Measurements from ENCODE around the gene PITX2. TPM values are rescaled to one million over a fixed set of nuclear protein-coding genes. Genes with fewer than 3 reads are reported as not detected.

The PITX2 gene
- total and polyA plus RNA-seq, 2 of the 13 experiments (the other 11 are each of a cell fraction or from before 2014, with no cell fraction given) = not detected

GRCh38 chr4:110619463-110620247 lies 3.2 kb downstream of the PITX2 start:
- no peak for FAIRE-seq
- Histone ChIP-seq H3K79me2 (ENCODE audit: insufficient read depth, low read length) (no peaks in the 10 kb centered on the region), H3K4me3 (replicated peaks in 1 of 3; ENCODE audit: insufficient read depth in 1 of 3, low read depth in 2 of 3, low read length in 3 of 3) (no peak overlapping the region), H3K27me3 (ENCODE audit: control insufficient read depth in 1 of 2, insufficient read depth in 2 of 2, low read length in 2 of 2) (peaks cover 3 to 65% of the 10 kb centered on the region in 2 experiments), H3K9ac (ENCODE audit: insufficient read depth, low read depth, low read length) (no peak overlapping the region), H4K20me1 (ENCODE audit: insufficient read depth, low read length) (no peaks in the 10 kb centered on the region), H3K4me1 (ENCODE audit: insufficient read depth, low read length) (0 out of 2 replicates have a peak, but pooled peaks cover 12% of the 10 kb centered on the region), H3K36me3 (replicated peaks in 1 of 2; ENCODE audit: control insufficient read depth in 1 of 2, insufficient read depth in 2 of 2, low read length in 2 of 2) (no peaks in the 10 kb centered on the region), H3K27ac (ENCODE audit: extremely low read length, insufficient read depth, low read length) (no peak overlapping the region), H3K9me3 (ENCODE audit: low read length) (no peaks in the 10 kb centered on the region), H3K4me2 (ENCODE audit: low read depth, low read length) (no peak overlapping the region), H2AFZ (ENCODE audit: low read length) (no peak overlapping the region)
- CTCF ChIA-PET (ENCODE audit: low intra/inter-chr PET ratio, low total read pairs) = no interaction called here
- no peak for ATAC-seq
- intact Hi-C loops (cut with micrococcal nuclease; ENCODE audit: unreplicated experiment) (no loop called here), in situ Hi-C loops (cut with HindIII; ENCODE audit: extremely low pct_ligation_motif_present, low pct_unique_long_range_greater_than_20kb) (no loop called here)
- no TSS peak for BruUV-seq (replicated peaks)
- 52% methylated on average over 33 of the region's 35 CpGs for WGBS (ENCODE audit: low lambda C conversion rate)
- no peak for DNase-seq (ENCODE audit: low spot score)
- TF ChIP-seq ZNF333 (CRISPR knock-in tag; IDR thresholded peaks at IDR 0.05; ENCODE audit: borderline replicate concordance) = no peak
- no peak for TF ChIP-seq ZNF598 (CRISPR knock-in tag; IDR thresholded peaks at IDR 0.05; ENCODE audit: borderline replicate concordance)
- TF ChIP-seq BRF2 (CRISPR knock-in tag; IDR thresholded peaks at IDR 0.05) = no peak
- TF ChIP-seq AHR (CRISPR knock-in tag; IDR thresholded peaks at IDR 0.05) = no peak
- TF ChIP-seq ZNF737 (CRISPR knock-in tag; IDR thresholded peaks at IDR 0.05; ENCODE audit: borderline replicate concordance) = no peak
- POLR2A ChIA-PET = no interaction called here
